ENCODE measurements around the gene FMN1.

The FMN1 gene

DNA sequence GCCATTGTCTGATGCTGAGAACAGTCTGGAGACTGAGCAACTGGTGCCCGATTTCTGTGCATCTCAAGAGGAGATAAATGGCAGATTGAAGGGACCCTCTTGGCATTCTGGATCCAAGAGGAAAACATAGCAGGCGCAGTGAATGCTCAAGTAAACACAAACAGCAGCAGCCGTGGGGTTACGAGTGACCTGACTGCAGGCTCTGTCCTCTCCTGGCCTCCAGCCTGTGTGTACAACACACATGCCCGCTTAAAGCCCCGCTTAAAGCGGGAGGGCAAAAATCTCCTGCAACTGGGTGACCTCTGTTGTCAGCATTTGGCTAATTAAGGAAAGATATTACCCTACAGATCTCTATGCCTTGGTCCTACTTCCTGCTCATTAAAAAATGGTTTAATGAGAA lies 356.2 kb downstream of the FMN1 start:
- H3K27ac ChIP-seq, result no peak overlapping the region
- intact Hi-C loops (cut with DNase I; ENCODE audit: low total_unique reads), result no loop called here

DNA sequence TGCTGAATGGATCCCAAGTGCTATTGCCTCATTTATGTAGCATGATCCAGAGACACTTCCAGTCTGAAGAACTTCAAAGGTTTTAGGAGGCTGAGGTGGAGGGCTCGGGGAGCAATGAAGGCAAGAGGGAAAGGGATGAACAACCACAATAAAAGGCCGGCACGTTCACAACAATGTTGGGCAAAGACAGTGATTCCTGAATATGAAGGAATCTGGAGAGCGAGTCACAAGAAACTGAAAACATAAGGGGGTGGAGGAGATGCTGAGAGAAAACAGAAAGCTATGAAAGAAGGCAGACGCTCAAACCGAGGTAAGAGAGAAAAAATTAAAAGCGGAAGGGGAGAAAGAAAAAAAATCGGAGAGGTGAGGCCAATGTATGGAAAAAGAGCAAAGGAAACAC lies 356.6 kb downstream of the FMN1 start:
- Histone ChIP-seq H3K27me3 (peaks cover 0 to 23% of the 10 kb centered on the region in 2 donors), H3K4me1 (no peaks in the 10 kb centered on the region), H3K27ac (no peak overlapping the region), H3K36me3 (peaks cover 0 to 7% (median 0%) of the 10 kb centered on the region in 3 donors), H3K4me3 (no peak overlapping the region), H3K9me3 (no peaks in the 10 kb centered on the region)
- intact Hi-C loops (cut with DNase I; ENCODE audit: low total_unique reads), result no loop called here
- DNase-seq, result no peak
- TF ChIP-seq, protein P1, sequence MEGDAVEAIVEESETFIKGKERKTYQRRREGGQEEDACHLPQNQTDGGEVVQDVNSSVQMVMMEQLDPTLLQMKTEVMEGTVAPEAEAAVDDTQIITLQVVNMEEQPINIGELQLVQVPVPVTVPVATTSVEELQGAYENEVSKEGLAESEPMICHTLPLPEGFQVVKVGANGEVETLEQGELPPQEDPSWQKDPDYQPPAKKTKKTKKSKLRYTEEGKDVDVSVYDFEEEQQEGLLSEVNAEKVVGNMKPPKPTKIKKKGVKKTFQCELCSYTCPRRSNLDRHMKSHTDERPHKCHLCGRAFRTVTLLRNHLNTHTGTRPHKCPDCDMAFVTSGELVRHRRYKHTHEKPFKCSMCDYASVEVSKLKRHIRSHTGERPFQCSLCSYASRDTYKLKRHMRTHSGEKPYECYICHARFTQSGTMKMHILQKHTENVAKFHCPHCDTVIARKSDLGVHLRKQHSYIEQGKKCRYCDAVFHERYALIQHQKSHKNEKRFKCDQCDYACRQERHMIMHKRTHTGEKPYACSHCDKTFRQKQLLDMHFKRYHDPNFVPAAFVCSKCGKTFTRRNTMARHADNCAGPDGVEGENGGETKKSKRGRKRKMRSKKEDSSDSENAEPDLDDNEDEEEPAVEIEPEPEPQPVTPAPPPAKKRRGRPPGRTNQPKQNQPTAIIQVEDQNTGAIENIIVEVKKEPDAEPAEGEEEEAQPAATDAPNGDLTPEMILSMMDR (IDR thresholded peaks at IDR 0.05), result no peak

More for the DNA sequence above, 356.2 kb downstream of the FMN1 start:
- peaks cover 0 to 22% of the 10 kb centered on the region in 2 donors for H3K27me3 ChIP-seq
- no peak for DNase-seq
- no peak overlapping the region for H3K4me3 ChIP-seq
- TF ChIP-seq, protein P1 (IDR thresholded peaks at IDR 0.05), result no peak
- no peaks in the 10 kb centered on the region for H3K4me1 ChIP-seq
- H3K36me3 ChIP-seq, result peaks cover 0 to 7% (median 0%) of the 10 kb centered on the region in 3 donors
- H3K9me3 ChIP-seq, result no peaks in the 10 kb centered on the region

DNA sequence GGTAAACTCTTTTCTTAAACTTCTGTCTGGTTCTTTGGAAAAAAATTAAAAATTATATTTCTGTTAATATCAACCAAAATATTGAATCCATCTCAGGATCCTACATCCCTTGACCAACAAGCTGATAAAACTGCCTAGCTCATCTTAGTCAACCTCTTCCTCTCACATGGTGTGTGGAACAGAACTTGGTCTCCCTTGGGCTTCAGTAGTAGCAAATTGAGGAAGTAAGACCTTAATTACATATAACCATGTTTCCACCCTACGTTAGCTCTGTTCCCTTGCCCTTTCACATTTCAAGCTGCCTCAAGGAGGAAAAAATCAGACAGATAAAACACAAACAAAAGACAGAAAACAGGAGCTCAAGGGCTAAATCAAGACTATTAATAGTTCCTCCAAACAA lies 360.4 kb downstream of the FMN1 start:
- H3K27ac ChIP-seq, result no peak overlapping the region
- no peaks in the 10 kb centered on the region for H3K9me3 ChIP-seq
- peaks cover 0 to 7% (median 0%) of the 10 kb centered on the region in 3 donors for H3K36me3 ChIP-seq
- TF ChIP-seq, protein P1 (IDR thresholded peaks at IDR 0.05), result no peak
- peaks cover 0 to 21% of the 10 kb centered on the region in 2 donors for H3K27me3 ChIP-seq
- no peak overlapping the region for H3K4me3 ChIP-seq
- DNase-seq, result no peak
- H3K4me1 ChIP-seq, result no peaks in the 10 kb centered on the region
- intact Hi-C loops (cut with DNase I; ENCODE audit: low total_unique reads), result no loop called here

DNA sequence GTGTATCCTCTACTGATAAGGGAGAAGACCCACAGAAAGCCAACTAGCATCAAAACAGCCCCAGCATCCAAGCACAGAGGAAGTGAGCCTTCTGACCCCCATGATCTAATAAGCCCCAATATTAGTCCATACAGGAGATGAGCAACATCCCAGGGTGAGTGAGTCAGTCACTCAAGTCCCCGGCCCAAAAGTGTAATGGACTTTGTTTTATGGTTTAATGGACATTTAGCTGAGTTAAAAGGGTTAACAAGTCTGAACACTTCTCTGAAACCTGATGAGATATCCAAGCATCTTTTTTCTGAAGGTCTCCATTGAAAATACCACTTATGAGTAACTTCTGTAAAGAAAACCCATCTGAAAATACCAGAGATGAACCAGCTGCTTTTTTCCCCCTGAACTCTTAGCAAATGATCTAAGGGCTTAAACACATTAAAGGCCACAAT lies 361.1 kb downstream of the FMN1 start:
- H3K27ac ChIP-seq, result no peak overlapping the region
- no peak for DNase-seq
- H3K36me3 ChIP-seq, result peaks cover 0 to 7% (median 0%) of the 10 kb centered on the region in 3 donors
- H3K27me3 ChIP-seq, result peaks cover 0 to 14% of the 10 kb centered on the region in 2 donors
- H3K4me1 ChIP-seq, result no peaks in the 10 kb centered on the region
- intact Hi-C loops (cut with DNase I; ENCODE audit: low total_unique reads), result no loop called here
- TF ChIP-seq, protein P1 (IDR thresholded peaks at IDR 0.05), result no peak
- H3K4me3 ChIP-seq, result no peak overlapping the region
- no peaks in the 10 kb centered on the region for H3K9me3 ChIP-seq

DNA sequence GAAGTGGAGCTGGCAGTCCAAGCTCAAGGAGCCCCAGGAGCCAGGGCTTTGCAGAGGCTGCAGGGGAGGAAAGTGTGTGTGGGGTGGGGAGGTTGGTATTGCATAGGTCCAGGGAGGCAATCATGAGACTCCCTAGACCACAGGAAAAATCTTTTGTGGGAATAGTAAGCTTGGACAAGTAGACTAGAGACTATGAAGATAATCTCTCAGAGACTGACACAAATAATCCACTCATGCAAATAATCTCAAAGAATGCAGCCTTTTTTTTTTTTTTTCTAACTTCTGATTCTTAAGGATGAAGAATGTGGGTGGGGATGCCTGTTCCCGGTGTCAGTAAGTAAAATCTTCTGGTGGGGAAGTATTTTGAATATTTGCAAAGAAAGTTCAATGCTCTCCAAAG lies 363.0 kb downstream of the FMN1 start:
- intact Hi-C loops (cut with DNase I; ENCODE audit: low total_unique reads), result no loop called here
- H3K36me3 ChIP-seq, result no peaks in the 10 kb centered on the region
- no peaks in the 10 kb centered on the region for H3K4me1 ChIP-seq
- H3K27ac ChIP-seq, result no peak overlapping the region
- TF ChIP-seq, protein P1 (IDR thresholded peaks at IDR 0.05), result no peak
- DNase-seq, result no peak
- no peaks in the 10 kb centered on the region for H3K9me3 ChIP-seq
- no peak overlapping the region for H3K4me3 ChIP-seq
- H3K27me3 ChIP-seq, result peaks cover 0 to 5% of the 10 kb centered on the region in 2 donors

DNA sequence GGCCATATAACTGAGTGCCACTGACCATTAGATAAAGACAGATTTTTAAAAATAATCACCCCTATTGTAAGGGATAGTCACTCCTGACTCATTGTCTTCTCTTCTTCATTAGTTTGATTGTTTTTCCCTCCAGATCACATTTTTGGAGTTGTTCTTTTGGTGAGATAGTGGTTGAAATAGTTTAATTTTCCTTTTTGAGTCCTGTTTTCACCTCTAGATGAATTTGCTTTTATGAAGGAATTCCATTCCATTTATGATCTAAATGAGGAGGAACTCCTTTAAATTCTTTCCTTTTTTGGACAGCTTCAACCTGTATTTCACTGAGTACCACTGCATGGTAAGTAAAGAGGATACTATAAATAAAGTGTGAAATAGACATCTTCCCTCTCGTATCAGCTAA lies 364.3 kb downstream of the FMN1 start:
- no peak overlapping the region for H3K4me3 ChIP-seq
- TF ChIP-seq, protein P1 (IDR thresholded peaks at IDR 0.05), result no peak
- H3K9me3 ChIP-seq, result no peaks in the 10 kb centered on the region
- H3K27me3 ChIP-seq, result peaks cover 0 to 5% of the 10 kb centered on the region in 2 donors
- H3K36me3 ChIP-seq, result no peaks in the 10 kb centered on the region
- intact Hi-C loops (cut with DNase I; ENCODE audit: low total_unique reads), result no loop called here
- DNase-seq, result no peak
- no peaks in the 10 kb centered on the region for H3K4me1 ChIP-seq
- no peak overlapping the region for H3K27ac ChIP-seq
